NOMO-1 treated with dmso at 0.1 percent for 144 hours (cell line): ENCODE results near the gene BCL2L11.

Source experiments
- DNase-seq: peaks from one replicate; lab custom pipeline; 2025; ENCODE audit not compliant: unreplicated experiment; lab: John Stamatoyannopoulos, UW

BCL2L11 gene

GRCh38 chr2:111167076-111167862 lies 46.6 kb downstream of the BCL2L11 start:
- no peak for DNase-seq

DNA sequence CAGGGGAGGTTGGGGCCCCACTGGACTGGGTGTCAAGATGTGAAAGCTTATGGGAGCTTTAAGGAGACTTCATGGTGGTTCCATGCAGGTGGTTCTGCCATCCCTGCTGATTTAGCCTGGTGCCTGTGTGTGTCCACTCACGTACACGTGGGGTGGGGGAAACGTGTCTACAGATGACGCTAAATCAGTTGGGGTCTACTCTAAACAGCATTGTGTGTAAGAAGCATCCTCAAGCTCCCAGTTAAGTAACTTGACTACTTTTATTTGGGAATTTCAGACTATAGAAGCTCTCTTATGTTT lies 47.1 kb downstream of the BCL2L11 start:
- DNase-seq = no peak

DNA sequence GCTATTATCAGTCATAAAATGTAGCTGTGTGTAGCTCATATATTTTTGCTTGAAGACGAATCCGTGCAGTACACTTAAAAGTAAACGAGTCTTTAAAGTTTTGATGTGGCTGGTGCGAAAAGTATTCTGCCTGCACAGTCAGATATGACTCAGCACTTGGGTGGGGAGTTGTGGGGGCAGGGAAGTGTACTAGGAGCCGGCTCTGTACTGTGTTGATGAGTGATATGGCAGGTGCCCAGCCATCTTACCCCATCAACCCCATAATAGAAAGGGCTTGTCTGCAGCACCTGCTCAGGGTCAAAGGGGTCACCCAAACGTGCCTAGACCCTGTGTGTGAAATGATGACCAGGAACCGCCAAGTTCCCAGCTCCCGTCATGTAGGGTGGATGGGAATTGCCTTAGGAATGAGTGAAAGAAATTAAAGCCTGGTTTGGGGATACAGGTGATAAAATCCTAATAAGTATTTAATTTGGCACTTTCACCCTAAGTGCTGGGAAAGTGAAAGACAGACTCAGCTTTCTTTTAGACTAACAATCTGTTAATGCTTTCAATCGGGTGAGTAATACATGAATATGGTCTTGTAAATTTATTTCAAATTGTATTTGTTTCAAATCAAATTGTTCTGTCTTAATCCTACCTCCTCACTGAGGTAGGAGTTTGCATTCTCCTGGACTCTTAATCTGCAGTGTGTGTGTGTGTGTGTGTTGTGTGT lies 48.0 kb downstream of the BCL2L11 start:
- no peak for DNase-seq

GRCh38 chr2:111169268-111169667 lies 48.6 kb downstream of the BCL2L11 start:
- DNase-seq = no peak

DNA sequence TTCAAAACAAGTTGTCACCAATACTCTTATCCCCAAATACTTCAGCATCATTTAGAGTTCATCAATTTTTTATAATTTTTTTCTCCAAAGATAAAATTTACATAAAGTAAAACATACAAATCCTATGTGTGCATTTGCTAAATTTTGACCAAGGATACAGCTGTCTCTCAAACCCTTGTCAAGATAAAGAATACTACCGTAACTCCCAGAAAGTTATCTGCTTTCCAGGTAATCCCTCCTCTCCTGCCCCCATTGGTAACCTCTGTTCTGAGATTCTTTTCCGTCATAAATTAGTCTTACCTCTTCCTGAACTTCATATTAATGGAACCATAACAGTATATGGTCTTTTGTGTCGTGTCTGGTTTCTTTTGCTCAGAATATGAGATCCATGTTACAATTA lies 49.2 kb downstream of the BCL2L11 start:
- no peak for DNase-seq

GRCh38 chr2:111171337-111171930 lies 50.7 kb downstream of the BCL2L11 start:
- DNase-seq = no peak

DNA sequence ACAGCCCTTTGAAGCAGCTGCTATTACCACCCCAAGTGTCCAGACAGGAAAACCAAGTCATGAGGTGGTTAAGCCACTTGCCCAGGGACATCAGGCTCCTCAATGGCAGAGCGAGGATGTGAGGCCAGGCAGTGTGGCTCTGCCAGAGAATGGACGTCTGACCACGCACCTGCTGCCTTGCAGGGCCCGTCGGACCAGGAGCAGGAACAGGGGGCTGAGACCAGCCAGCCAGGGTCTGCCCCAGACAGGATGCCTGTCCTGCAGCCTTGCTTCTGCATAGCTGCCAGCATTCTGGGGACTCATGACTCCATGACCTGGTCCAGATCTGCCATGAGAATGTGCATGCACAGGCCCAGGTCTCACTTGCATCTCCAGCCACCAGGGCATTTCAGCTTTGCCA lies 52.0 kb downstream of the BCL2L11 start:
- no peak for DNase-seq

DNA sequence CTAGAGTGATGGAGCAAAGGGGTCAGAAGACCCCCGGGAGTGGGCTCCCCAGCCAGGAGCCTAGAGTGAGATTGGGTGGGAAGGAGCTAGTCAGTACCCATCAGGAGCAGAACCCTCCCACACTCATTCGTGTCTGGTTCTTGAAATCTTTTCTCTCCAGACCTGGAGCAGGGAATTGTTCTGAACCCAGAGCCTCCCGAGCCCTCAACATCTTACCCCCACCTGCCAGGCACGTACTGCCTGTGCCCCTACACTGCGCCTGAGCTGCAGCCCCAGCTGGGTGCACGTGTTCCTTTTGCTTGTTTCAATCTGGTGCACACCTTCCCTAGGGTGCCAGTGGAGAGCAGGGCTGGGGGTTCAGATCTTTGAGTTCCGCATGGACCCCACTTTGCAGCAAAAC lies 52.6 kb downstream of the BCL2L11 start:
- no peak for DNase-seq

DNA sequence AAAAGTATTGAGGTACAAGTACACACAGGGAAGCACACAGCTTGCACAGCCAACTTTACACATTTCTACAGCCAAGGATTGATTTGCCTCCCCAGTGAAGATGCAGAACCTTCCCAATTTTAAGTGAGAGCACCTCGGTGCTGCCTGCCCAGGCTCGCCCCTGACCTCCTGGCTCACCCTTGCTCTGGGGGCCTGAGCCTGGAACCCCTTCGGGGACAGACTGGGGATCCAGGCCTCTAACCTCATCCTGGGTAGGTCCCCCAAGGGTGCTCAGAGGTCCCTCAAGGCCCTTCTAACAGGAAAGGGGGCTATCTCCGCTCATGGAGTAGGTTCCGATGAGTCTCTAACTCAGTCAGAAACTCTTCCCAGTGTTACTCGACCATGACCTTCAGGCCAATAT lies 53.1 kb downstream of the BCL2L11 start:
- DNase-seq = no peak

- DNase-seq = no peak
Measured at GRCh38 chr2:111175615-111176014, 54.9 kb downstream of the BCL2L11 start.

DNA sequence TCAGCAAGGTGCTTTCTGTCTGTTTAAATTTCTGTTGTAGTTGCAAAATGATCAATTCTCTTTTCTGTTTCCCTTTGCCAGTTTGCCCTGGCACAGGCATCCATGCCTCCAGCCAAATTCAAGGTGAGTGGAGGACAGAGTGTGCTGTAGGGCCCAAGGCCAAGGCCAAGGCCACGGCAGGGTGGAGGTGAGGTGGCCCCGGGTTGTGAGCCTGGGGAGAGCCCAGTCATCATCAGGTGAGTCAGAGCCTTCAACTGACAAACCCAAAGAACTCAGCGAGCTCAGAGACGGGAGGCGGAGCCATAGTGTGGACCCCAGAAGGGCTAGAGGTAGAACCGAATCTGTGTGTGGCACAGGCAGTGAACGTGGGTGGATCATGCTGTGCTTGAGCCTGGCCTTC lies 55.7 kb downstream of the BCL2L11 start:
- no peak for DNase-seq

- no peak for DNase-seq
Measured at GRCh38 chr2:111176867-111177266, 56.2 kb downstream of the BCL2L11 start.

DNA sequence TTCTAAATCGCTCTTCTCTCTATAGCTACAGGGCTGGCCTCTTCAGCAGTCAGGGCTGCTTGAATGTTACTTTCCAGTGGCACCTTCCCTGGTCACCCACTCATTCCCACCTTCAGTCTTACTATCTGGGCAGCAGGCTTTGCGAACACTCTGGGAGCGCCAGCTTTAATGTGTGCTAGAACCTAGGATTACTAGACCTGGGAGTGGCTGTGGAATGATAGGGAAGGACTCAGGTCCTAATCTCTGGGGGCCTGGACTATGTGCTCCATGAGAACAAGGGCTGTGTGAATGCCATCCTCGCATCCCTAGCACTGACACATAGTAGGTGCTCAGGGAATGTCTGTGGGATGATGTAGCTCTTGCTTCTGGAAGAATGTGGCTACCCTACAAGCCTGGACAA lies 57.6 kb downstream of the BCL2L11 start:
- no peak for DNase-seq

- DNase-seq = no peak
Measured at GRCh38 chr2:111178730-111179405, 58.2 kb downstream of the BCL2L11 start.

DNA sequence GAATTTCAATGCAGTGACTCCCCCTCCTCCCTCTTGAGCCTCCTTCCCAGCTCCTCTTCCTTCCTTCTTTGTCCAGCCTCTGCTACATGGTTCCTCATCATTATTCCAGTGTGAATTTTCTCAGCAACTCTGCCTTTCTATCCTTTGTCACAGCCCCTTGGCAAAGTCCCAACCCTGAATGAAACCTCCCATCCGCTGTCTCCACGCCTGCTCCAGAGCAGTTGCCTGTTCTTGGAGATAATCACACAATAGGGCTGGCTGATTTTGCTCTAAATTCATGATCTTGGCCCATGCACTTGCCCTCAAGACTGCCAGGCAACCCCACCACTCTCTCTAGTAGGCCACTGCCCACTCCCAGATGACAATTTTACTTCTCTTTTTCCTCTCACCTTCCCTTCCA lies 61.4 kb downstream of the BCL2L11 start:
- DNase-seq = no peak

DNA sequence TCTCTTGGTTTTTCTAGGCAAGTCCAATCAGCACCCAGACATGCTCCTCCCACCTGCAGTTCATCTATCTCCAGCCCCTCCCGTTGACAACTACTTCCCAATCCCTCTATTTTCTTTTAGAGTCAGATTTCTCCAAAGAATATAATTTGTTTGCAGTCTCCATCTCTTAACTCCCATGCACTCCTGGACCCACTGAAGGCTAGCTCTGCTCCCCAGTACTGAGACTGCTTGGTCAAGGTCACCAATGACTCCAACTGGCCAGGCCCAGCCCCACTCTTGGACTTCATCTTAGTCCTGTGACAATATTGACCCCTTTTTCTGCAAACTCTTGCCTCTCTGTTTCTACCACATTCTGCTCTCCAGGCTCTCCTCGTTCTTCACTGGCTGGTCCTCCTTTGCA lies 62.0 kb downstream of the BCL2L11 start:
- DNase-seq = no peak

DNA sequence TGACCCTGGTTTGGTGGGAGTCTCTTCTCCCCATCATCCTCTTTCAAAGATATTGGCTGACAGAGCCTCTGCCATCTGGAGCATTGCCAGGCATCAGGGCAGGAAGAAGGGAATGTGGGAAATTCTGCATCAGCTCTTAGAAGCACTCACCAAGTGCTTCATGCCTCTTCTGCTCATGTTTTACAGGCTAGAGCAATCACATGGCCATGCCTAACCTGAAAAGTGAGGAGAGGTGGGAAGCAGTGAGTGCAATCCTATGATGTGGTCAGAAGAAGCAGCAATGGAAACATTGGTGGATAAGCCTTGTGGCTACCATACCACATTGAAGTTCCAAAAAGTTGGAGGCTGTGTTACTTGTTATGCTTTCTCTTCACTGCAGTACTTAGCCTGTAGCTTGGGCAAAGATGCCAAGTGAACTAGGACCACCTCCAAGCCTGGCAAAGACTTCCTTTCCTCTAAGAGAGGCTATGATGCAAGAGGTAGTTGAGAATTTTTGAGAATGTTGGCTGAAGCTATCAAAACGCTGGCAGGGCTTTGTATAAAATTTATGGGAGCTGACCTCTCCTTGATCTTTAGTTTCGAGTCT lies 64.1 kb downstream of the BCL2L11 start:
- DNase-seq = no peak

DNA sequence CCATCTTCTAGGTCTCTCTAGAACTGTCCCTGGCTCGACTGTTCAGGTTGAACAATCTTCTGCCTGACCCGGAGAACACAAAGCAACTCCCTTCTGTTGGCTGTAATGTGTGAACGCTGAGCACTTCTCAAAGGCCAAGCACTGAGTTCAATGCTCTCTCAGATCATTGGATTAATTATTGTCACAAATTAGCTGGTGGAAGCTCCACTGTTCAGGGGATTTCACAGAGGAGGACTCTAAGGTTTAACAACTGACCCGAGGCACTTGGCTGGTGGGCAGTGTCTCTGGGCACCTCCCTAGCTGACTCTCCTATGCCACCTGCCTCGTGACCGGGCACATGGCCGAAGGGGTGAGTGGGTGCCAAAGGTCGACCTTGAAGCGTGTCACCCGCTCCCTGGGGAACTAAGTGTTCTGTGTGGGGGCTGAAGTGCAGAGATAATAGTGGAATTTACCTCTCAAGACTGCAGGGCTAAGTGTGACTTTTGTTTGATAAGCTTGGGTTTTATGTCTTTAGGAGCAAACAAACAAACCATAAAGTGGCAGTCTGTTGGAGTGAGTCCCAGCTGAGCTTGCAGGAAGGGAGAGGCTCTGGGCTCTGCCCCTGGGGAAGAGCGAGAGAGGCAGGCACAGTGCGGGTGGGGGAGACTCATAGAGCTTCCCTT lies 64.8 kb downstream of the BCL2L11 start:
- DNase-seq = no peak

DNA sequence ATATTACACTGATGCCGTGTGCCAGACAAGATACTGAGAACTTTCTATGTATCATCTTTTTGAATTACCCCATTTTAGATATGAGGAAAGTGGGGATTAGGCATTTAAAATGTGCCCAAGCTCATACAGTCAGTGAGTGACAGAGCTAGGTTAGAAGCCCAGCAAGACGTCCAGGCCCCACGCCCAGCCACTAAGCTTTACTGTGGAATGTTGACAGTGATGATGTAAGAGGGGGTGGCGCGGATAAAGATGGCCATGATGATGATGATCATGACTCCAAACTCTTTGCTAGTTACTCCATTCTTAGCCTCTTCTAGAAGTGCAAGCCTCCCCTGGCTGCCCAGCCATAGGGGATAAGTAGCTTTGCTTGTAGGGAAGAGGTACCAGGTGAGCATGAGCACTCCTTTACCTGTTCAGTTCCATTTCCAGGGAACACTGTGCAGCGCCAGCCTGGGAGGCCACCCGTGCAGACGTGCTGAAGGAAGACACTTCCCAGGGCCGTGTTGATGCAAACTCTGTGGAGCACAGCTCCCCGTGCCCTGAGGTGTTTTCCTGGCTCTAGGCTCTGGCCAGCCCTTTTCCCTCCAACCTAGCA lies 65.5 kb downstream of the BCL2L11 start:
- DNase-seq = no peak

GRCh38 chr2:111186933-111187332 lies 66.2 kb downstream of the BCL2L11 start:
- no peak for DNase-seq

DNA sequence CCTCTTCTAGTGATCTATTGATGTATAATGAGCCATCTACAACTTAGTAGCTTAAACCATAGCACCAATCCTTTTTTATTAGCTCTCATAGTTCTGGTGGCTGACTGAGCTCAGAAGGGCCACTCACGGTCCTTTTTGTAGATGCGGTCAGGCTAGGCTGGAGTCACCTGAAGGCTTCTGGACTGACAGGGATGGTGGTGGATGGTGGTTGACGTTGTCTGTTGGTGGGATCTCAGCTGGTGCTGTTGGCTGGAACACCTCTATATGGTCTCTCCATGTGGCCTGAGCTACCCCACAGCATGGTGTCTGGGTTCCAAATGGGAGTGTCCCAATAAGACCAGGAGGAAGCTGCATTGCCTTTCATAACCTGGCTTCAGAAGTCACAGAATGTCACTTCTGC lies 68.0 kb downstream of the BCL2L11 start:
- no peak for DNase-seq
